Activated B cell treated with CpG ODN at 0.5 μM for 24 hours (primary cell): ENCODE measurements around the gene RPGRIP1. TPM values are rescaled to one million over a fixed set of nuclear protein-coding genes. Genes with fewer than 3 reads are reported as not detected.

Source experiments
- ATAC-seq: fragments of 200-7000 bp; cut with Tn5 transposase; one replicate; pipeline ENCODE4 v1.10.0; 2021; ENCODE audit warnings: low read depth, mild to moderate bottlenecking, moderate library complexity
- CTCF ChIA-PET: fragments of 350-600 bp; sonication (Branson Sonifier 250); formaldehyde crosslinking; loops from one replicate; lab custom pipeline; 2021; ENCODE audit warnings: antibody characterized with exemption; lab: Charles Lee
- POLR2A ChIA-PET: fragments of 350-600 bp; sonication (Branson Sonifier 250); formaldehyde crosslinking; loops from one replicate; lab custom pipeline; 2021; ENCODE audit warnings: antibody characterized with exemption; lab: Charles Lee
- DNase-seq: peaks from one replicate; pipeline ENCODE4 v3.0.0; 2022
- H3K27ac Mint-ChIP-seq: one replicate; pipeline ENCODE4 v1.8.0; 2020; ENCODE audit warnings: mixed read lengths
- H3K27me3 Mint-ChIP-seq: one replicate; pipeline ENCODE4 v1.8.0; 2021; ENCODE audit warnings: mixed read lengths
- H3K36me3 Mint-ChIP-seq: one replicate; pipeline ENCODE4 v1.8.0; 2021; ENCODE audit warnings: low read depth, mixed read lengths
- H3K4me1 Mint-ChIP-seq: one replicate; pipeline ENCODE4 v1.8.0; 2021; ENCODE audit warnings: mixed read lengths
- H3K4me3 Mint-ChIP-seq: one replicate; pipeline ENCODE4 v1.8.0; 2020; ENCODE audit warnings: mild to moderate bottlenecking, mixed read lengths
- H3K9me3 Mint-ChIP-seq: one replicate; pipeline ENCODE4 v1.8.0; 2020; ENCODE audit warnings: mixed read lengths
- intact Hi-C: fragments of 100-400 bp; cut with micrococcal nuclease; formaldehyde crosslinking; loops from one replicate; pipeline ENCODE4 v1.15.1; 2024
- total RNA-seq: library from RNA; stranded (reverse); gene quantifications from 2 replicates; pipeline ENCODE4 v1.2.3, GENCODE V29; 2022
- TF ChIP-seq, protein P1 (sequence below): fragments of 200-600 bp; IDR thresholded peaks from one replicate; pipeline ENCODE4 v1.8.0; 2022; ENCODE audit warnings: antibody characterized with exemption, mild to moderate bottlenecking

Gene RPGRIP1
- total RNA-seq, 1 donor from 2014 or later, result not detected

GRCh38 chr14:21309238-21309636 is 29.4 kb downstream of the RPGRIP1 start:
- ATAC-seq, result no peak
- H3K9me3 Mint-ChIP-seq, result no peaks in the 10 kb centered on the region
- H3K27me3 Mint-ChIP-seq, result no peaks in the 10 kb centered on the region
- TF ChIP-seq, protein P1, sequence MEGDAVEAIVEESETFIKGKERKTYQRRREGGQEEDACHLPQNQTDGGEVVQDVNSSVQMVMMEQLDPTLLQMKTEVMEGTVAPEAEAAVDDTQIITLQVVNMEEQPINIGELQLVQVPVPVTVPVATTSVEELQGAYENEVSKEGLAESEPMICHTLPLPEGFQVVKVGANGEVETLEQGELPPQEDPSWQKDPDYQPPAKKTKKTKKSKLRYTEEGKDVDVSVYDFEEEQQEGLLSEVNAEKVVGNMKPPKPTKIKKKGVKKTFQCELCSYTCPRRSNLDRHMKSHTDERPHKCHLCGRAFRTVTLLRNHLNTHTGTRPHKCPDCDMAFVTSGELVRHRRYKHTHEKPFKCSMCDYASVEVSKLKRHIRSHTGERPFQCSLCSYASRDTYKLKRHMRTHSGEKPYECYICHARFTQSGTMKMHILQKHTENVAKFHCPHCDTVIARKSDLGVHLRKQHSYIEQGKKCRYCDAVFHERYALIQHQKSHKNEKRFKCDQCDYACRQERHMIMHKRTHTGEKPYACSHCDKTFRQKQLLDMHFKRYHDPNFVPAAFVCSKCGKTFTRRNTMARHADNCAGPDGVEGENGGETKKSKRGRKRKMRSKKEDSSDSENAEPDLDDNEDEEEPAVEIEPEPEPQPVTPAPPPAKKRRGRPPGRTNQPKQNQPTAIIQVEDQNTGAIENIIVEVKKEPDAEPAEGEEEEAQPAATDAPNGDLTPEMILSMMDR, result no peak
- peaks cover 26% of the 10 kb centered on the region for H3K4me1 Mint-ChIP-seq
- ChIA-PET POLR2A (interaction anchor here (0.9 to 3.3 kb wide), 7 partner anchors 9 to 75 kb away, joined by 4 to 31 read pairs (median 7); partner anchors contain the start of gene SUPT16H), CTCF (no interaction called here)
- DNase-seq, result no peak
- no peaks in the 10 kb centered on the region for H3K36me3 Mint-ChIP-seq
- H3K4me3 Mint-ChIP-seq, result peak overlapping the region; percentile 87
- intact Hi-C loops, result loop anchor here (5.0 to 10.0 kb wide), 4 partner anchors 43 to 1993 kb away; partner anchors contain the start of genes DAD1 and PPP1R3E
- H3K27ac Mint-ChIP-seq, result peak overlapping the region; percentile 93

DNA sequence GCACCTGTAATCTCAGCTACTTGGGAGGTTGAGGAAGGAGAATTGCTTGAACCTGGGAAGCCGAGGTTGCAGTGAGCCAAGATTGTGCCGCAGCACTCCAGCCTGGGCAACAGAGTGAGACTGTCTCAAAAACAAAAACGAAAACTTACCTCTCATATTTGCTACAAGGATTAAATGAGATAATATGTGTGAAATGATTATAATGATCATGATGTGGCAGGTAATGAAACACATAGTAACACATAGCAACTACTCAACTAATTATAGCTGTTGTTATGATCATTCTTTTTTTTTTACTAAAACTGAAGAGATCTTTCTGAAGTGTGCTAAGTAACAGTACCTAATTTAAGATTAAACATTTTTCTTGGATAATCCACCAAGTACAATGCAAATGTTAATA is 30.1 kb downstream of the RPGRIP1 start:
- peaks cover 26% of the 10 kb centered on the region for H3K4me1 Mint-ChIP-seq
- TF ChIP-seq, protein P1, result no peak
- H3K27me3 Mint-ChIP-seq, result no peaks in the 10 kb centered on the region
- no peaks in the 10 kb centered on the region for H3K9me3 Mint-ChIP-seq
- no peak overlapping the region for H3K4me3 Mint-ChIP-seq
- H3K36me3 Mint-ChIP-seq, result no peaks in the 10 kb centered on the region
- H3K27ac Mint-ChIP-seq, result no peak overlapping the region
- intact Hi-C loops, result loop anchor here (5.0 to 10.0 kb wide), 4 partner anchors 42 to 1992 kb away; partner anchors contain the start of genes DAD1 and PPP1R3E
- CTCF ChIA-PET, result no interaction called here
- POLR2A ChIA-PET, result interaction anchor here (1.4 to 3.3 kb wide), 3 partner anchors 42 to 74 kb away, joined by 4 to 31 read pairs (median 13); partner anchors contain the start of gene SUPT16H
- DNase-seq (no peak), ATAC-seq (no peak)

GRCh38 chr14:21311614-21312013 is 31.7 kb downstream of the RPGRIP1 start:
- intact Hi-C loops, result no loop called here
- no peaks in the 10 kb centered on the region for H3K27me3 Mint-ChIP-seq
- no peak for ATAC-seq
- no peaks in the 10 kb centered on the region for H3K36me3 Mint-ChIP-seq
- H3K9me3 Mint-ChIP-seq, result no peaks in the 10 kb centered on the region
- CTCF ChIA-PET, result no interaction called here
- no peak for DNase-seq
- H3K27ac Mint-ChIP-seq, result no peak overlapping the region
- no peak overlapping the region for H3K4me3 Mint-ChIP-seq
- TF ChIP-seq, protein P1, result no peak
- POLR2A ChIA-PET, result interaction anchor here (0.6 kb wide), 1 partner anchor 41 kb away, joined by 3 read pairs; no protein-coding TSS in a partner anchor
- H3K4me1 Mint-ChIP-seq, result peaks cover 26% of the 10 kb centered on the region

GRCh38 chr14:21313512-21313911 is 33.6 kb downstream of the RPGRIP1 start:
- no peak overlapping the region for H3K27ac Mint-ChIP-seq
- ATAC-seq (no peak), DNase-seq (no peak)
- peaks cover 25% of the 10 kb centered on the region for H3K4me1 Mint-ChIP-seq
- no peaks in the 10 kb centered on the region for H3K9me3 Mint-ChIP-seq
- no peak overlapping the region for H3K4me3 Mint-ChIP-seq
- H3K27me3 Mint-ChIP-seq, result no peaks in the 10 kb centered on the region
- ChIA-PET CTCF (no interaction called here), POLR2A (interaction anchor here (0.6 kb wide), 1 partner anchor 56 kb away, joined by 3 read pairs; no protein-coding TSS in a partner anchor)
- TF ChIP-seq, protein P1, result no peak
- H3K36me3 Mint-ChIP-seq, result no peaks in the 10 kb centered on the region
- intact Hi-C loops, result no loop called here

DNA sequence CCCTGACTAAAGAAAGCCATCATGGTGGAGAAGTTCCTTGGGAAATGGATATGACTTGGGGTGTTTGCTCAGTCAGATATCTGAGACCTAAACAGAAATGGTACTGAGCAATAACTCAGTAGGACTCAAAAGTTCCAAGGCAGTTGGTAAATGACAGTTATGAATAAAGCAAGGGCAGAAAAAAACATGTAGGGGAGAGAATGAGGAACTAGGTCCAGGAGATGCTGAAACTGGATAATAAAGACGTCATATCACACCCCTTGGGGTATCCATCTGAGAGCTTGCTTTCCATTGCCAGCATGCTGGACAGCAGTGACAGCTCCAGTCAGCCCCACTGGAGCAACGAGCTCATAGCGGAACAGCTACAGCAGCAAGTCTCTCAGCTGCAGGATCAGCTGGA is 37.5 kb downstream of the RPGRIP1 start:
- DNase-seq (no peak), ATAC-seq (peak; percentile 86)
- CTCF ChIA-PET, result no interaction called here
- Mint-ChIP-seq H3K36me3 (no peaks in the 10 kb centered on the region), H3K27me3 (no peaks in the 10 kb centered on the region), H3K9me3 (no peaks in the 10 kb centered on the region), H3K4me3 (peak overlapping the region; percentile 25), H3K27ac (peak overlapping the region; percentile 64), H3K4me1 (peaks cover 22% of the 10 kb centered on the region)
- TF ChIP-seq, protein P1, result no peak
- intact Hi-C loops, result loop anchor here (1.0 kb wide), 1 partner anchor 9 kb away; no protein-coding TSS in a partner anchor
- POLR2A ChIA-PET, result interaction anchor here (0.5 to 2.0 kb wide), 7 partner anchors 9 to 64 kb away, joined by 3 to 7 read pairs (median 4); no protein-coding TSS in a partner anchor
